SU-DHL-6 (cell line): Measurements from ENCODE around the gene NAP1L4.

ENCODE experiments used
- H2AFZ ChIP-seq: fragments of 200-600 bp; sonication (generic); 2 replicates; pipeline ENCODE4 v1.6.1; 2014; ENCODE audit warnings: low read depth, mild to moderate bottlenecking, moderate library complexity, mixed read lengths, antibody characterized with exemption, low read length; ENCODE audit not compliant: severe bottlenecking
- H3F3A ChIP-seq: fragments of 200-600 bp; shearing (Covaris generic); 2 replicates; pipeline ENCODE4 v1.6.0; 2016; ENCODE audit warnings: antibody characterized with exemption, mild to moderate bottlenecking; ENCODE audit not compliant: insufficient read depth
- H3K27ac ChIP-seq: fragments of 200-600 bp; sonication (generic); 2 replicates; pipeline ENCODE4 v1.5.1; 2016; ENCODE audit warnings: low read depth, mild to moderate bottlenecking, low read length, moderate library complexity, mixed read lengths
- H3K27me3 ChIP-seq: fragments of 200-600 bp; sonication (generic), shearing (Covaris generic); 2 replicates; pipeline ENCODE4 v1.6.0; 2014; ENCODE audit warnings: mild to moderate bottlenecking, low read length
- H3K36me3 ChIP-seq: fragments of 200-600 bp; sonication (generic); 2 replicates; pipeline ENCODE4 v1.6.1; 2014; ENCODE audit warnings: mild to moderate bottlenecking, low read length, mixed read lengths
- H3K4me2 ChIP-seq: fragments of 300-600, 200-600 bp; shearing (Covaris generic), sonication (generic); 2 replicates; pipeline ENCODE4 v1.6.0; 2014; ENCODE audit warnings: low read length, low read depth, mild to moderate bottlenecking; ENCODE audit not compliant: poor library complexity, severe bottlenecking
- H3K4me3 ChIP-seq: fragments of 200-600 bp; sonication (generic); 2 replicates; pipeline ENCODE4 v1.5.1; 2014; ENCODE audit warnings: antibody characterized with exemption, low read length, mild to moderate bottlenecking, mixed read lengths; ENCODE audit not compliant: insufficient read depth, poor library complexity, severe bottlenecking
- H3K79me2 ChIP-seq: fragments of 200-600 bp; sonication (generic); 2 replicates; pipeline ENCODE4 v1.6.1; 2014; ENCODE audit warnings: mild to moderate bottlenecking, low read length, moderate library complexity; ENCODE audit not compliant: insufficient read depth
- H3K9ac ChIP-seq: fragments of 200-600 bp; sonication (generic); 2 replicates; pipeline ENCODE4 v1.7.0; 2014; ENCODE audit warnings: mild to moderate bottlenecking, low read length
- H3K9me2 ChIP-seq: fragments of 200-600 bp; sonication (generic); replicated peaks from 2 replicates; pipeline ENCODE4 v1.6.1; 2014; ENCODE audit warnings: low read length; ENCODE audit not compliant: insufficient read depth
- H3K9me3 ChIP-seq: fragments of 200-600 bp; sonication (generic); 2 replicates; pipeline ENCODE4 v1.6.1; 2014; ENCODE audit warnings: low read length, mixed read lengths; ENCODE audit not compliant: insufficient read depth
- H4K20me1 ChIP-seq: fragments of 200-600 bp; sonication (generic); 2 replicates; pipeline ENCODE4 v1.6.1; 2014; ENCODE audit warnings: low read depth, mild to moderate bottlenecking, antibody characterized with exemption, low read length, moderate library complexity, mixed read lengths
- CTCF ChIP-seq: fragments of 200-600 bp; sonication (generic); IDR thresholded peaks from one replicate; pipeline ENCODE4 v1.5.1; 2017; ENCODE audit warnings: antibody characterized with exemption, mild to moderate bottlenecking, low read length, moderate library complexity; ENCODE audit not compliant: insufficient read depth, poor library complexity, severe bottlenecking
- EZH2phosphoT487 ChIP-seq: fragments of 200-600 bp; sonication (generic), shearing (Covaris generic); conservative IDR thresholded peaks from 2 replicates; pipeline ENCODE4 v1.6.1; 2018; ENCODE audit warnings: mild to moderate bottlenecking, antibody characterized with exemption, low read length, moderate library complexity, mixed read lengths

The NAP1L4 gene

GRCh38 chr11:2919837-2920236 lies 72.3 kb downstream of the NAP1L4 start:
- H3K36me3 ChIP-seq: no peaks in the 10 kb centered on the region
- H4K20me1 ChIP-seq: no peaks in the 10 kb centered on the region
- no peaks in the 10 kb centered on the region for H3F3A ChIP-seq
- H3K4me3 ChIP-seq: no peak overlapping the region
- H3K9me2 ChIP-seq: no peaks in the 10 kb centered on the region
- H3K9me3 ChIP-seq: no peaks in the 10 kb centered on the region
- no peak overlapping the region for H3K27ac ChIP-seq
- H3K79me2 ChIP-seq: no peaks in the 10 kb centered on the region
- TF ChIP-seq CTCF: no peak
- TF ChIP-seq EZH2phosphoT487: no peak
- no peak overlapping the region for H3K4me2 ChIP-seq
- no peak overlapping the region for H2AFZ ChIP-seq
- no peak overlapping the region for H3K9ac ChIP-seq
- H3K27me3 ChIP-seq: no peaks in the 10 kb centered on the region

DNA sequence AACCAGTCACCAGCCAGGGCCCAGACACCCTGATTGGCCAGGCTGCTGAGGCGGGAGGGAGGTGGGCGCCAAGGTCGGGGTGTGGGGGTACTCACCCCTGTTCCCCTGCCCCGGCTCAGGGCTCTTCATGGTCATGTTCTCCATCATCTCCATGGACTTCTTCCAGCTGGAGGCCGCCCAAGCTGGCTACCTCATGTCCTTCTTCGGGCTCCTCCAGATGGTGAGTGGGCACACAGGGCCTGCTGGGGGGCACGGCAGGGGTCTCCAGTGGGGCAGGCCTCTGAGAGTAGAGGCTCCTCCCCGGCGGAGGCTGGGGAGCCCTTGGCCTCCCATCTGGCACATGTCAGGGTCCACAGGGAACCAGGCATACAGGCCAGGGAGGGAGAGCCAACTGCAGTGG lies 72.9 kb downstream of the NAP1L4 start:
- H3K79me2 ChIP-seq: no peaks in the 10 kb centered on the region
- no peaks in the 10 kb centered on the region for H3K27me3 ChIP-seq
- H3K4me2 ChIP-seq: no peak overlapping the region
- H4K20me1 ChIP-seq: no peaks in the 10 kb centered on the region
- H3K4me3 ChIP-seq: no peak overlapping the region
- no peak for TF ChIP-seq CTCF
- TF ChIP-seq EZH2phosphoT487: no peak
- H3K9ac ChIP-seq: no peak overlapping the region
- no peaks in the 10 kb centered on the region for H3K36me3 ChIP-seq
- H3K9me2 ChIP-seq: no peaks in the 10 kb centered on the region
- H3K27ac ChIP-seq: no peak overlapping the region
- H3F3A ChIP-seq: 0 out of 2 replicates have a peak, but pooled peaks cover 1% of the 10 kb centered on the region
- H3K9me3 ChIP-seq: no peaks in the 10 kb centered on the region
- H2AFZ ChIP-seq: no peak overlapping the region

- 0 out of 2 replicates have a peak, but pooled peaks cover 3% of the 10 kb centered on the region for H3F3A ChIP-seq
- H3K4me3 ChIP-seq: no peak overlapping the region
- no peaks in the 10 kb centered on the region for H3K27me3 ChIP-seq
- H3K9me2 ChIP-seq: no peaks in the 10 kb centered on the region
- no peak overlapping the region for H3K4me2 ChIP-seq
- H2AFZ ChIP-seq: no peak overlapping the region
- no peaks in the 10 kb centered on the region for H3K36me3 ChIP-seq
- TF ChIP-seq CTCF: no peak
- no peak for TF ChIP-seq EZH2phosphoT487
- no peaks in the 10 kb centered on the region for H3K79me2 ChIP-seq
- H4K20me1 ChIP-seq: no peaks in the 10 kb centered on the region
- no peak overlapping the region for H3K9ac ChIP-seq
- no peaks in the 10 kb centered on the region for H3K9me3 ChIP-seq
- no peak overlapping the region for H3K27ac ChIP-seq
Measured at GRCh38 chr11:2917842-2918490, 74.2 kb downstream of the NAP1L4 start.
